Mesothelial cell of epicardium (in vitro differentiated cells): ENCODE results near the gene LCN9. TPM values are rescaled to one million over a fixed set of nuclear protein-coding genes. Genes with fewer than 3 reads are reported as not detected.

Experiments
- DNase-seq, 2 experiments: peaks; one replicate each; pipeline ENCODE4 v3.0.0; 2021; ENCODE audit warnings: low spot score in 2 of 2; ENCODE audit not compliant: unreplicated experiment in 2 of 2
- H3K27ac Mint-ChIP-seq: 2 replicates; pipeline ENCODE4 v1.8.0; 2021; ENCODE audit warnings: mixed read lengths
- H3K27me3 Mint-ChIP-seq: 2 replicates; pipeline ENCODE4 v1.8.0; 2021; ENCODE audit warnings: low read depth, mixed read lengths
- H3K36me3 Mint-ChIP-seq: 2 replicates; pipeline ENCODE4 v1.8.0; 2021; ENCODE audit warnings: mixed read lengths
- H3K4me1 Mint-ChIP-seq: 2 replicates; pipeline ENCODE4 v1.8.0; 2021; ENCODE audit warnings: mixed read lengths
- H3K4me3 Mint-ChIP-seq: 2 replicates; pipeline ENCODE4 v1.8.0; 2021; ENCODE audit warnings: mild to moderate bottlenecking, moderate library complexity, mixed read lengths
- H3K9me3 Mint-ChIP-seq: 2 replicates; pipeline ENCODE4 v1.8.0; 2021; ENCODE audit warnings: mixed read lengths
- total RNA-seq: library from RNA; stranded (reverse); gene quantifications from 3 replicates; pipeline ENCODE4 v1.2.1, GENCODE V29; 2021
- TF ChIP-seq, protein P1 (sequence below): fragments of 200-600 bp; sonication (generic); IDR thresholded peaks from one replicate; pipeline ENCODE4 v1.5.0; 2021; ENCODE audit warnings: antibody characterized with exemption; ENCODE audit not compliant: unreplicated experiment

LCN9 gene
- total RNA-seq, 1 donor from 2014 or later: 1.7 TPM

- Mint-ChIP-seq H3K27me3 (peaks cover 25% of the 10 kb centered on the region), H3K36me3 (no peaks in the 10 kb centered on the region), H3K9me3 (no peaks in the 10 kb centered on the region), H3K4me1 (no peaks in the 10 kb centered on the region), H3K4me3 (no peak overlapping the region), H3K27ac (no peak overlapping the region)
- no peak for DNase-seq
- TF ChIP-seq, protein P1, sequence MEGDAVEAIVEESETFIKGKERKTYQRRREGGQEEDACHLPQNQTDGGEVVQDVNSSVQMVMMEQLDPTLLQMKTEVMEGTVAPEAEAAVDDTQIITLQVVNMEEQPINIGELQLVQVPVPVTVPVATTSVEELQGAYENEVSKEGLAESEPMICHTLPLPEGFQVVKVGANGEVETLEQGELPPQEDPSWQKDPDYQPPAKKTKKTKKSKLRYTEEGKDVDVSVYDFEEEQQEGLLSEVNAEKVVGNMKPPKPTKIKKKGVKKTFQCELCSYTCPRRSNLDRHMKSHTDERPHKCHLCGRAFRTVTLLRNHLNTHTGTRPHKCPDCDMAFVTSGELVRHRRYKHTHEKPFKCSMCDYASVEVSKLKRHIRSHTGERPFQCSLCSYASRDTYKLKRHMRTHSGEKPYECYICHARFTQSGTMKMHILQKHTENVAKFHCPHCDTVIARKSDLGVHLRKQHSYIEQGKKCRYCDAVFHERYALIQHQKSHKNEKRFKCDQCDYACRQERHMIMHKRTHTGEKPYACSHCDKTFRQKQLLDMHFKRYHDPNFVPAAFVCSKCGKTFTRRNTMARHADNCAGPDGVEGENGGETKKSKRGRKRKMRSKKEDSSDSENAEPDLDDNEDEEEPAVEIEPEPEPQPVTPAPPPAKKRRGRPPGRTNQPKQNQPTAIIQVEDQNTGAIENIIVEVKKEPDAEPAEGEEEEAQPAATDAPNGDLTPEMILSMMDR: no peak
Measured at GRCh38 chr9:135697226-135697625, 34.1 kb downstream of the LCN9 start.

DNA sequence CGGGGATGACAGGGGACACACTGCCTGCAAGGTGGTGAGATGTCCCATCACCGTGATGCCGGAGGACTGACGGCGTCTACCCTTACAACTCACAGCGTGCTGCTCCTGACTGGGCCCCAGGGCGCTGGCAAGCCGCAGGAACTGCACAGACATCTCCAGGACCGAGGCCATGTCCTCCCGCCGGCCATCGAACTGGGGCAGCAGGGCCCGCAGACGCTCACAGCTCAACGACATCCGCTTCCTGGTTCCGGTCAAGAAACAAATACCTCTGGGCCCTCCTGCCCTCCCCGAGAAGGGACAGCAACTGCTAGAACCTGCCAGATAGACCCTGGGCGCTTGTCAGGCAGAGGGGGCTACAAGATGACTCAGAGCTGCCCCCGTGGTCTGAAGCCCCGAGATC lies 35.1 kb downstream of the LCN9 start:
- Mint-ChIP-seq H3K4me1 (no peaks in the 10 kb centered on the region), H3K27ac (no peak overlapping the region), H3K4me3 (no peak overlapping the region), H3K36me3 (no peaks in the 10 kb centered on the region), H3K27me3 (peaks cover 29% of the 10 kb centered on the region), H3K9me3 (no peaks in the 10 kb centered on the region)
- TF ChIP-seq, protein P1: no peak
- no peak for DNase-seq

- Mint-ChIP-seq H3K4me3 (no peak overlapping the region), H3K9me3 (no peaks in the 10 kb centered on the region), H3K27me3 (peaks cover 28% of the 10 kb centered on the region), H3K36me3 (no peaks in the 10 kb centered on the region), H3K4me1 (no peaks in the 10 kb centered on the region), H3K27ac (no peak overlapping the region)
- TF ChIP-seq, protein P1: no peak
- no peak for DNase-seq
Measured at GRCh38 chr9:135698767-135699166, 35.7 kb downstream of the LCN9 start.

- Mint-ChIP-seq H3K27me3 (peaks cover 31% of the 10 kb centered on the region), H3K4me1 (no peaks in the 10 kb centered on the region), H3K9me3 (no peaks in the 10 kb centered on the region), H3K4me3 (no peak within 1 kb of the TSS), H3K36me3 (no peaks in the 10 kb centered on the region), H3K27ac (no peak within 1 kb of the TSS)
- no peak for DNase-seq
- TF ChIP-seq, protein P1: no peak
Measured at GRCh38 chr9:135699440-135699839, 36.3 kb downstream of the LCN9 start, which contains the start of gene SOHLH1. TSS of gene SOHLH1 (minus strand) at chr9:135699481. CDS start at chr9:135699467, 14 bp downstream.

DNA sequence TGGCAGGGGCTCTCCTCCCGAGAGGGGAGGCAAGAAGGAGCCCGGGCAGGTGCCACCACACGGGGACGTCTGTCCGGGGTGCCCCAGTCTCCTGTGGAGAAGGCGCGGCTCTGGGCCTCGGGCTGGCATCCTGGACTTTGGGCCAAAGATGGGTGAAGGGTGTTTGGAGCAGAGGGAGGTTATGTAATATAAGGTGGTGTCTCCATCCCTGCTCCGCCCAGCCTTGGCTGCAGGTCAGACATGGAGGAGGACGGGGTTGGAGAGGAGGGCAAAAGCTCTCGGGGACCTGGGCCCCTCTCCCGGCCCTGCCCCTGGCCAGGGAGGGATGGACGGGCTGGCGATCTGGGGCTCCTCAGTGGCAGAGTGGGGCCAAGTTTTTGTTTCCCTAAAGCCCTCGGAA lies 37.4 kb downstream of the LCN9 start:
- Mint-ChIP-seq H3K27ac (no peak overlapping the region), H3K4me3 (no peak overlapping the region), H3K36me3 (no peaks in the 10 kb centered on the region), H3K9me3 (no peaks in the 10 kb centered on the region), H3K27me3 (peaks cover 38% of the 10 kb centered on the region), H3K4me1 (peaks cover 1% of the 10 kb centered on the region)
- DNase-seq: no peak
- TF ChIP-seq, protein P1: no peak
